DMS153 treated with DMSO at 0.1 percent for 48 hours (cell line): Measurements from ENCODE around the gene QPRT.
"Not testable (repeated sequence)": the region's sequence is repeated elsewhere in the genome, so short reads cannot be mapped to it uniquely, and the experiment has no call there.

Source experiments
- DNase-seq: peaks from one replicate; lab custom pipeline; 2025; ENCODE audit not compliant: unreplicated experiment; lab: John Stamatoyannopoulos, UW

Gene QPRT

GRCh38 chr16:29689490-29690351 is 10.7 kb downstream of the QPRT start:
- not testable (repeated sequence) for DNase-seq

DNA sequence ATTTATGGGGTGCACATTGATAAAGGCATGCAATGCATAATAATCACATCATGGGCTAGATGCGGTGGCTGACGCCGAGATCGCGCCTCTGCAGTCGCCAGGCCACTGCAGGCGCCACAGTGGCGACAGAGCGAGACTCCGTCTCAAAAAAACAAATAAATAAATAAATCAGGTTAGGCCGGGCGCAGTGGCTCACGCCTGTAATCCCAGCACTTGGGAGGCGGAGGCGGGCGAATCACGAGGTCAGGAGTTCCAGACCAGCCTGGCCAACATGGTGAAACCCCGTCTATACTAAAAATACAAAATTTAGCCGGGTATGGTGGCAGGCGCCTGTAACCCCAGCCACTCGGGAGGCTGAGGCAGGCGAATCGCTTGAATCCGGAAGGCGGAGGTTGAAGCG is 13.6 kb downstream of the QPRT start:
- not testable (repeated sequence) for DNase-seq

DNA sequence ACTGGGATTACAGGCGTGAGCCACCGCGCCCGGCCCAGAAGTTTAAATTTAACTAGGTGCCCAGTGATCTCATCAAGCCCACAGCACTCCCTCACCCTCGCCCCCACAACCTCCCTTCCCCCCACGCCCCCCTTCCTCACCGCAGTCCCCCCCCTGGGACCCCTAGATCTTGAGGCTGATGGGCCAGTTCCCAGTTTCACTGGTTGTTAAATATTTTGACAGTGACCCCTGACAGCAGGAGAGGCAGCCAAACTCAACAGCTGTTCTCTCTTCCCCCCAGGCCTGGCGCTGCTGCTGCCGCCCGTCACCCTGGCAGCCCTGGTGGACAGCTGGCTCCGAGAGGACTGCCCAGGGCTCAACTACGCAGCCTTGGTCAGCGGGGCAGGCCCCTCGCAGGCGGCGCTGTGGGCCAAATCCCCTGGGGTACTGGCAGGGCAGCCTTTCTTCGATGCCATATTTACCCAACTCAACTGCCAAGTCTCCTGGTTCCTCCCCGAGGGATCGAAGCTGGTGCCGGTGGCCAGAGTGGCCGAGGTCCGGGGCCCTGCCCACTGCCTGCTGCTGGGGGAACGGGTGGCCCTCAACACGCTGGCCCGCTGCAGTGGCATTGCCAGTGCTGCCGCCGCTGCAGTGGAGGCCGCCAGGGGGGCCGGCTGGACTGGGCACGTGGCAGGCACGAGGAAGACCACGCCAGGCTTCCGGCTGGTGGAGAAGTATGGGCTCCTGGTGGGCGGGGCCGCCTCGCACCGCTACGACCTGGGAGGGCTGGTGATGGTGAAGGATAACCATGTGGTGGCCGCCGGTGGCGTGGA is 15.6 kb downstream of the QPRT start:
- DNase-seq, result no peak

DNA sequence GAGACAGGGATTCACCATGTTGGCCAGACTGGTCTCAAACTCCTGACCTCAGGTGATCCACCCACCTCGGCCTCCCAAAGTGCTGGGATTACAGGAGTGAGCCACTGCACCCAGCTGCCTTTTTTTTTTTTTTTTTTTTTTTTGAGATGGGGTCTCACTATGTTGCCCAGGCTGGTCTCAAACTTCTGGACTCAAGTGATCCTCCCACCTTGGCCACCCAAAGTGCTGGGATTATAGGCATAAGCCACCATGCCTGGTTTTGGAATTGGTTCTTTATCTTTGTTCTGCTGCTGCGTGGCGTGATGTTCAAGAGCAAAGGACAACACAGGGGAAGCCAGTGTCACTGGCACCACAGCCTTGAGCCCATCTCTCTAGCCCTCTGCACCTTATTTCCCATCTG is 16.7 kb downstream of the QPRT start:
- not testable (repeated sequence) for DNase-seq

- no peak for DNase-seq
These were observed 17.9 kb downstream of the QPRT start for GRCh38 chr16:29696881-29697331.

DNA sequence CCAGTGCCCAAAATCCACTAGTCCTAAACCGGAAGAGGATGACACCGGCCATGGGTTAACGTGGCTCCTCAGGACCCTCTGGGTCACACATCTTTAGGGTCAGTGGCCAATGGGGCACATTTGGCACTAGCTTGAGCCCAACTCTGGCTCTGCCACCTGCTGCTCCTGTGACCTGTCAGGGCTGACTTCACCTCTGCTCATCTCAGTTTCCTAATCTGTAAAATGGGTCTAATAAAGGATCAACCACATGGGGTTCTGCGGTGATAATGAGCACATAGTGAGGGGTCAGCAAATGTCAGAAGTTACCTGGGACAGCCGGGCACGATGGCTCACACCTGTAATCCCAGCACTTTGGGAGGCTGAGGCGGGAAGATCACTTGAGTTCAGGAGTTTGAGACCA is 18.4 kb downstream of the QPRT start:
- DNase-seq, result no peak

- DNase-seq, result no peak
These were observed 19.1 kb downstream of the QPRT start for GRCh38 chr16:29698042-29698441.

DNA sequence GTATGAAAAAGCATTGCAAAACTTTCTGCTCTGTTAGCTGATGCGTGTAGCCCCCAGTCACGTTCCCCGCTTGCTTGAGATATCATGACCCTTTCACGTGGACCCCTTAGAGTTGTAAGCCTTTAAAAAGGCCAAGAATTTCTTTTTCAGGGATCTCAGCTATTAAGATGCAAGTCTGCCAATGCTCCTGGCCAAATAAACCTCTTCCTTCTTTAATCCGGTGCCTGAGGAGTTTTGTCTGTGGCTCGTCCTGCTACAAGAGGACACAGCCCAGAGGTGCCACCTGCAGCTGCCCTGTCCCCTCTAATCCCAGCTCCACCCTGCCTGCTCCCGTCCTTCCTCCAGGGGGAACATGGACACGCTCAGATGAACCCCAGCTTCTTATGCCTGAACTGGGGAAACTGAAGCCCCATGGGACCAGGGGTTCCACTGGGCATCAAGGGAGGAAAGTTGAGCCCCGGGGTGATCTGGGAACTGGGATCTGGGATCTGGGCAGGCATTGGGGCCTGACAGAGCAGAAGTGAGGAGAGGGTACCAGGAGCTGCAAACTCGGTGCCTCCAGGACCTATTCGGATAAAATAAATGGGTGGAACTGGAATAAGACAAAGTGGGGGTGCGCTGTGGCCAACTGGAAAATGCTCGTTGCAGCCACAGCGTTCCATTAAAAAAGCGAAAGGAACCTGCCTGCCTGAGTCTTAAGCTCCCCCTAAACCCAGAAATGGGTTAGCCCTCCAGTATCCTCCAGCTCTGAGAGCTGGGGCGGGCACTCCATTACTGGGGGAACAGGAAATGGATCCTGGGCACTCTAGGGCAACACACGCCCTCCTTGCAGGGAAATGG is 19.7 kb downstream of the QPRT start:
- DNase-seq, result no peak

DNA sequence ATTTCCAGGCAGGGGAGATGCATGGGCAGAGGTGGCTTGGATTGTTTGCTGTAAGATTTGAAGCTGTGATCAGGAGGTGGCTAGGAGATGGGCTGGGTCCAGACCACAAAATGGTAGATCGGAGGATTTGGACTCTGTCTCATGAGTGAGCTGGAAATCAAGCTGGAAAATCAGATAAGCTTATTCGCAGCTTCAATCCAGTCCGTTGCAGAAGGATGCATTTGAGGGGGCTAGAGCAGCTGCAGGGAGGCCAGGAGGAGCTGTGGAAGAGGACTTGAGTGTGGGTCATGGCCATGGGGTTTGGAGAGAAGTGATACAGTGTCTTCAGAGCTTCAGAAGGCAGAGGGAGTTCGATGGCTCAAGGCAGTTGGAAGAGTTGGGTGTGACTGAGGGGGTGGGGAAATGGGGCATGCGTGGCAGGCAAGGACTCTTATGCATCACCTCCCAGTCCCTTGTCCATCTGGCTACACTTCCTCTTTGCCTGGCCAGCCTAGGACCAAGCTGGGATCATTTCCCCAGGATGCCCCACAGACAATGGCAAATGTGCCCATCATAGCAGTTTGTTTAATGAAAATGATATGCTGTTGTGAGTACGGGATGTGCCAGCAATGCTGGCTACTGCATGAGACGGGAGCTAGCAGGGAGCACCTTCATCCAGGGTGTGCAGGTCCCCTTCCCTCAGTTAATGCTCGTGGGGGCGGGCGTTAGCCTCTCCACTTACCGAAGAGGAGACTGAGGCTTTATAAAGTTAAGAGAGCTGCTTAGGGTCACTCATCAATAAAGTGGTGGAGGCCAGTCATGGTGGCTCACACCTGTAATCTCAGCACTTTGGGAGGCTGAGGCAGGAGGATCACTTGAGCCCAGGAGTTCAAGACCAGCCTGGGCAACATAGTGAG is 20.6 kb downstream of the QPRT start:
- no peak for DNase-seq

- peak; percentile 35 for DNase-seq
These were observed 21.4 kb downstream of the QPRT start for GRCh38 chr16:29700253-29700987.

GRCh38 chr16:29701214-29701555 is 22.2 kb downstream of the QPRT start:
- no peak for DNase-seq

- no peak for DNase-seq
These were observed 23.3 kb downstream of the QPRT start for GRCh38 chr16:29702269-29702668.

DNA sequence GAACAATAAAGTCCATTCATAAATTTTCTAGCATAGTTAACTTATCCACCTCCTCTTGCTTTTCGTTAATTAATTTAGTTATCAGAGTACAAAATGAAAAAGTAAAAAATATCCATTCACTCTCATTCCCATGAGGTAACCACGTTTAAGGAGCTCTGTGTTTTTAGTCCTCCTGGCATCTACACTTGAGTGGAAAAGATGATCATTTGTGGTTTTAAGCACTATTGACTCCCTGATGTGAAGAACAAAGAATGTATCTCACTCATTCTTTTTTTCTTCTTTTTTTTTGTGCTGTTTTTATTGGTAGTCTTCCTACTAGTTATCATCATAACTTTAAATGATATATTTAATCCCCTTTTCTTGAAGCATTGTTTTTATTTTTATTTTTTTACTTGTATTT is 26.1 kb downstream of the QPRT start:
- no peak for DNase-seq

GRCh38 chr16:29707160-29707559 is 28.2 kb downstream of the QPRT start:
- DNase-seq, result not testable (repeated sequence)

- DNase-seq, result no peak
These were observed 30.1 kb downstream of the QPRT start for GRCh38 chr16:29708917-29709600.

DNA sequence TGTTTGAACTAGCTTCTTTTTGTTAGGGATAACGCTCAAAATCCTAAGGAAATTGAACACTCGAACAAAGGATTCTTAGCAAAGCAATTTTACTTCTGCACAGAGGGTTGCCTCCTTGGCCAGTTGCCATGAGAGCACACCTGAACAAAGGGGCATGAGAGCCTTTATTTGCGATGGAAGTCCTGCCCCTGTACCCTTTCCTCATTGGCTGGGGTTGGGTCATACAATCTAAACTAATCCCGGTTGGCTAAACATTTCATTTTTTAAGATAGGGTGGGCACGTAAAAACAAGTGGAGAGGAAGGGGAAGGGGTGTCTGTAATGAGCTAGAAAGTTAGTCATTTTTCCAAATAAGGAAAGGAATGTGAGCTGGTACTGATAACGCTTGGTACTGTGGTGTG is 30.7 kb downstream of the QPRT start:
- DNase-seq, result not testable (repeated sequence)

DNA sequence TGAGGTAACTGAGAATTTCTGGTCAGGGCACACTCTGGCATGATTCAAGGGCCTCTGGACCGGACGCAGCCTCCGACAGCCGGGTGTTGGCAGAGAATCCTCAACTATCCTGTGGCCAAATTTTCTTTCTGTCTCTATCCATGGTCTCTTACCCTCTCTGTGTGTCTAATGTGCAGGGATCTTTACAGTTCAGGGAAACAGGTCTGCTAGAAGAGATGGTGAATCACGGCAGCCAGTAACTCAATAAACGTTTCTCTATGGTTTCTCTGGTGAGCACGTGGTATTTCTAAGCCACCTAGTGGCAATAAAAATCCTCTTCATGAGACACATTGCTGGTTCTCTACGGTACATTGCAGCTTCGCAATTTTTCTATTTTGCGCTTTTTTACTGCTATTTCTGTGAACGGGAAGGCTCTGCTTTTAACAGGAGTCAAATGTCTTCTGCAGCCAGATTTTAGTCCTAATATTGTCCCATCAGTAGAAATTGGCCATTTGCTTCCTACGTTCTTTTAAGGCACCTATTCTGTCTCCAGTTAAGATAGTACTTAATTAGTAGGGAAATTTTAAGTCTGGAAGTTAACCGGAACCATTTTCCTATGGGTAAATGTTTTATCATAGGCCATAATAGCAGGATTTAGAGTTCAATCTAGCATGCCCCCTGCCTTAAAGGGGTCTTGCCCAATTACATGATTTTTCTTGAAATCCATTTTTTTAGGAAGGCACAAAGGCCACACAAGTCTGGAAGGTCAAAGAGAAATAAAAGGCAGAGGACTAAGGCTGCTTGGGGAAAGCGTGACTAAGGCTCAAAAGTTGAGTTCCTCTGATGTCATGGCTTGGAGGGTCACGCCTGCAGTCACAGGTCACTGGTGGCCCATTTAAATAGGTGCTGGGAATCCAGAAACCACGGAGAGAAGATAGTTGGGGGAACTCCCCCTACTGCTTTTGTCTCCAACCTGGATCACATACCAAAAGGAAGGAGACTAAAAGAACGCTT is 31.5 kb downstream of the QPRT start:
- DNase-seq, result peak; percentile 10

DNA sequence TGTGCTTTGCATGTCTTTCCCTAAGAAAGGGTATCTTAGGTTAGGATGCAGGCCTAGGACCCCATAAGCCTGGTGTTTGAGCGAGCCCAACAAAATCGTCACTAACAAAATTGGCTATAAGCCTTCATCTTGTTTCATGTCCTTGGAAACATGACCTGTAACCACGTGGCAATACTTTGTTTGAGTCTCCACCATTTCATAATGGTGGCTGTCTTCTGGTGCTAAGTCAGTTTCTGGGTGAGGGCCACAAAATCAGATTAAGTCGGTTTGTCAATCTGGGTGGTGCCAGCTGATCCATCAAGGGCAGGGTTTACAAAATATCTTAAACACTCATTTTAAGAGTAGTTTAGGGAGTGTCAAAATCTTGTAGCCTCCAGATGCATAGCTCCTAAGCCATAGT is 33.8 kb downstream of the QPRT start:
- DNase-seq, result no peak
